GM18951 (cell line): Measurements from ENCODE around the gene PRPS2.

Experiments used
- POLR2A ChIP-seq: IDR thresholded peaks from 4 replicates; pipeline ENCODE4 v1.6.1; 2011; ENCODE audit warnings: mild to moderate bottlenecking; ENCODE audit not compliant: insufficient read length, insufficient read depth; ENCODE audit errors: extremely low read depth
- in situ Hi-C: fragments of 300-500 bp; cut with MboI; formaldehyde crosslinking; loops from one replicate; pipeline ENCODE4 v1.12.0; 2022; ENCODE audit warnings: low sequenced_read_pairs, mixed read lengths, inconsistent platforms; ENCODE audit not compliant: unreplicated experiment

Gene PRPS2

DNA sequence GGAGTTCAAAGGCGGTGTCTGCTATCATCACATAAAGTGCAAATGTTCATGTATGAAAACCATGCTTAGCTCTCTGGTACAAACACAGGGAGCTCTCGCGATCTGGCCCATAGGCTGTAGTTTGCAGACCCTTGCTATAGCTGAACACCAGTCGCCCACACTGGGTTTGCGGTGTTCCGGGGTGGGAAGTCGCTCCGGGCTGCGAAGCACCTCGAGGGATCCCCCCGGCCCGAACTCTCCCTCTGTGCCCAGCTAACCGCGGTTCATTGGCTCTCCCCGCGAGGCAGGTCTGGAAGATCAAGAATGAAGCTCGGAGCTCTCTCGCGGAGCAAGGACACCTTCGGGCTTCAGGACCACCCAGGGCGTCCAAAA lies 341 bp upstream of the PRPS2 start:
- TF ChIP-seq POLR2A: no peak
- in situ Hi-C loops: no loop called here

DNA sequence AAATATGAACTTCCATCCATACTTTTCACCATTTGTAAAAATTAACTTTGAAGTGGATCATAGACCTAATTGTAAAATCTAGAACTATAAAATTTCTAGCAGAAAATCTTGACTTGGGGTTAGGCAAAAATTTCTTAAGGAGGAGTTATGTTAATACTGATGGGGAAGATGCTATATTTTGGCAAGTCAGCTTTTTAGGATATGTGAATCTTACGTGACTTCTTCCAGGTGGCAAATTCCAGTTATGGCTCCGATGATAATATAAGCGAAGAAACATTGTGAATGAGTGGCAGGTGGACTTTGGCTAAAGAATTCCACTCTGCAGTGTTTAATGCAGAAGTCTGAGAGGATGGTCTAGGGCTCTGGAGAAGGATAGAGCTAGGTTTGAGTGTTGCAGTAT lies 1.5 kb downstream of the PRPS2 start:
- in situ Hi-C loops: no loop called here

DNA sequence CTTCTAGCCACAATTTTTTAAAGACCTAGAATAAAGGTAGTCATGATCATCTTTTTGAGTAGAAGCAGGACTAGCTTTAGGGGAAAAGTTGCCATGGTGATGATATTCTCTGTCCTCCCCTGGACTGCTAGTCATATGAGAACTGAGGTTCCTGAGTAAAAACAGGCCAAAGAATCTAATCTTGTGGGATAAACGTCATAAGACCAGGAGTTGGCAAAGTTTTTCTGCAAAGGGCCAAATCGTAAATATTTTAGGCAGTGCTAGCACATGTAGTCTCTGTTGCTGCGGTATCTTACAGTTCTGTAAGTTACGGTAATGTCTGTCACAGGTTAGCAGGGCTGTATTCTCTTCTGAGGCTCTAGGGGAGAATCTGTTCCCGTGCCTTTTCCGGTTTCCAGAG lies 3.4 kb downstream of the PRPS2 start:
- in situ Hi-C loops: no loop called here
- no peak for TF ChIP-seq POLR2A

More for the DNA sequence above, 1.5 kb downstream of the PRPS2 start:
- TF ChIP-seq POLR2A: no peak

DNA sequence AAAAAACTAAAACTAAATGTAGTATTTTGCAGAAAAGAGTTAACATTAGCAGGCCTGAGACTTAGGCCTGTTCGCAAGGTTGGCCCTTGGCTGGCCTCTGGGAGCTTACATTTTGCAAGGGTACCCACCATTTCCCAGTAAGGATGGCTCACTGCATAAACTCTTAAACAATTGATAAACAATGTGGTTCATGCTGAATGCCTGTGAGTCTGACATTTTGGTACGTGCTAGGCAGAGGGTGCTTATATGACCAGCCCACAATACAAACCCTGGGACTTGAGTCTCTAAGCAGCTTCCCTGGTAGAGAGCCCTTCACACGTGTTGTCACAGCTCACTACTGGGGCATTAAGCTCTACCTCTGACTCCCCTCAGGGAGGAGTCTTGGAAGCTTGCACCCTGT lies 7.4 kb downstream of the PRPS2 start:
- in situ Hi-C loops: no loop called here

DNA sequence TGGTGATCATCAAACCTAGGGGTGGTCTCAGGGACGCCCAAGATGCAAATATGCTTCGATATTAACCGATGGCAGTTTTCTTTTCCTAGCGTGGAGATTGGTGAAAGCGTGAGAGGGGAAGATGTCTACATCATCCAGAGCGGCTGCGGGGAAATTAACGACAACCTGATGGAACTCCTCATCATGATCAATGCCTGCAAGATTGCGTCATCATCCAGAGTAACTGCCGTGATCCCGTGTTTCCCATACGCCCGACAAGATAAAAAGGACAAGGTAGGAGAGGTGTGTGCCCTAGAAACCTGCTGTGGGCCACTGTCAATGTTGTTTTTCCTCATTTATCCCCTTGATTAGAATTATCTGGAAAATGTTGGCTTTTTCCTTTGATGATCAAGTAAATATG lies 7.9 kb downstream of the PRPS2 start:
- TF ChIP-seq POLR2A: no peak
- in situ Hi-C loops: no loop called here

More for the DNA sequence above, 7.4 kb downstream of the PRPS2 start:
- no peak for TF ChIP-seq POLR2A

DNA sequence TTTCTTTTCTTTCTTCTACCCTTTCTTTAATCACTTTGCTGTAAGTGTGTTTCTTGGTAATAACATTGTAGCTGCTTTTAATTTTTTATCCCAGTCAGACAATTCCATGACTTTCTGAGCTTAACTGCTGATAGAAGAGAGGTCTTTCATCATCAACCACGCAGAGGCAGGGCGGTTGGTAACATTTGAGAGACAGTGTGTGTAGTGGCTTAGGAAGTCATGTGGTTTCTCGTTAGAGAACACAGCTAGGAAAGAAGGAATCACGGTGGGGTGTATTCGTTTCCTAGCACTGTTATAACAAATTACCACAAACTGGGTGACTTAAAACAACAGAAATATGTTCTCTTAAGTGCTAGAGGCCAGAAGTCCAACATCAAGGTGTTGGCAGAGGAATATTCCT lies 11.5 kb downstream of the PRPS2 start:
- TF ChIP-seq POLR2A: no peak
- in situ Hi-C loops: no loop called here

DNA sequence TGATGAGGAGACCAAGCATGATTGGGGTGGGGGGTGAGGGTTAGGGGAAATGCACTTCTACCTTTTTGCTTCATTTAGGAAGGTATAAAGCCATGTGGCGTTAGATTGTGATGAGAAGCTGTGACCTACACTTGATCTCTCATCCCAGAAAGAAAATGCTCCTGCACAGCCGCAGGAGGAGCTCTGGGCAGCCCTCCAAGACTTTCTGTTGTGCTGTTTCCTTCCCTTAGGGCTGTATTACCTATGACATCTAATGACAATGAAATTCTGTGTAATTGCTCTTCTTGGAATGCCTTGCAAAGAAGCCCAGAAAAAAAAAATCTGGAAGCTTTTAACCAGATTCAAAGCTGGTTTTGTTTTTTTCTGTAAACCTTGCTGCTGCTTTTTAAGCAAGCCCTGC lies 13.4 kb downstream of the PRPS2 start:
- in situ Hi-C loops: no loop called here
- no peak for TF ChIP-seq POLR2A

DNA sequence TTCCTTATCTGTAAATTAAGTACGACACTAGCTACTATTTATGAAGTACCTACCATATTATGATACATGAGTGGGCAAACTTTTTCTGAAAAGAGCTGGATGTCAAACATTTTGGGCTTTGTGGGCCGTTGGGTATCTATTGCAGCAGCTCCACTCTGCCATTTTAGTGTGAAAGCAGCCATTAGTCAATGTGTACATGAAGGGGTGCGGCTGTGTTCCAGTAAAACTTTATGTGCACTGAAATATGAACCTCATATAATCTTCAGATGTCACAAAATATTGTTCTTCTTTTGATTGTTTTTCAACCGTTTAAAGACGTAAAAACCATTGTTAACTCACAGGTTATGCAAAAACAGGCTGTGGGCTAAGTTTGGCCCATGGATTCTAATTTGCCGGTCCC lies 14.1 kb downstream of the PRPS2 start:
- in situ Hi-C loops: no loop called here
- no peak for TF ChIP-seq POLR2A

DNA sequence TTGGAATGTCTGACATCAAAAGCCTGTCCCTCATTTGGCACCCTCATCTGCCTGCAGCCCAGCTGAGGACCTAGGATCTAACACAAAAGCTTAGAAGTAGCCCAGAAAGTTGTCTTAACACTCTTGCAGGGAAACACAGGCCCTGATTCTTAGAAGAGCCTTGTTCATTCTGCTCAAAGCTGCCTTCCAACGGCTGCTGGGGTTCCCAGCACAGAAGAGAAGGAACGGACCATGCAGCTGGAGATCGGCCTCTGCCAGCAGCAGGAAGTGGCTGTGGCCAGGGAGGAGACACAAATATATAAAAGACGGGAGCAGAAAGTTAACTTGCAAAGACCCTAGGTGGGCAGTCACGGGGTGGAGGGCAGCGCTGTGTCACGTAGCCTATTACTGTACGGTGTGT lies 20.4 kb downstream of the PRPS2 start:
- in situ Hi-C loops: loop anchor here (5.0 kb wide), 1 partner anchor 91 kb away; no protein-coding TSS in a partner anchor
- TF ChIP-seq POLR2A: no peak

DNA sequence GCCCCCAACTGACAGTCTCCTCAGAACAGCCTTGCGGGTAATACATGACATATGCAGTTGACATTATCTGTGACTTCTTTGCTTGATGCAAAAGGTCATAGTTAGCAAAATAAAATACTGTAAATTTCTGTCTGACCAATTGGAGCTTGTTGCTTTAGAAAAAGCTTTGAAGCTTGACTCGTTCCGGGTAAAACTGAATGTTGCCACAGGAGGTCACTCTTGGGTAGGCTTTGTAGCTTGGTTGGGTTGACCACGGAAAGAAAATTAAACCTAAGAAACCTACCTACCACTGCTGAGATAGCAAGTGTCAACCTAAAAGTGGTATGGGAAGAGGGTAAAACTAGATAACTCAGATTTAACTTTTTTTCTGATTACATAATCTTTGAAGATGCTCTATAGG lies 23.2 kb downstream of the PRPS2 start:
- in situ Hi-C loops: loop anchor here (5.0 kb wide), 1 partner anchor 88 kb away; no protein-coding TSS in a partner anchor
- no peak for TF ChIP-seq POLR2A

DNA sequence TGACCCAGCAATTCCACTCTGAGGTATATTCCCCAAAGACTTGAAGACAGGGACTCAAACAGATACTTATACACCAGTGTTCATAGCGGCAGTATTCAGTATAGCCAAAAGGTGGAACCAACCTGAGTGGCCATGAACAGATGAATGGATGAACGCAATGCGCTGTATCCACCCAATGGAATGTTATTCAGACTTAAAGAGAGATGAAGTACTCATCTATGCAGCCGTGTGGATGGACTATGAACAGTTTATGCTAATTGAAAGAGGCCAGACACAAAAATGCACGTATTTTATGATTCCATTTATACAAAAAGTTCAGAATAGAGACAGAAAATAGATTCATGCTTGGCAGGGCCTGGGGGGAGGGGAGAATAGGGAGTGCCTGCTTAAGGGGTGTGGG lies 26.3 kb downstream of the PRPS2 start:
- in situ Hi-C loops: no loop called here
- no peak for TF ChIP-seq POLR2A

DNA sequence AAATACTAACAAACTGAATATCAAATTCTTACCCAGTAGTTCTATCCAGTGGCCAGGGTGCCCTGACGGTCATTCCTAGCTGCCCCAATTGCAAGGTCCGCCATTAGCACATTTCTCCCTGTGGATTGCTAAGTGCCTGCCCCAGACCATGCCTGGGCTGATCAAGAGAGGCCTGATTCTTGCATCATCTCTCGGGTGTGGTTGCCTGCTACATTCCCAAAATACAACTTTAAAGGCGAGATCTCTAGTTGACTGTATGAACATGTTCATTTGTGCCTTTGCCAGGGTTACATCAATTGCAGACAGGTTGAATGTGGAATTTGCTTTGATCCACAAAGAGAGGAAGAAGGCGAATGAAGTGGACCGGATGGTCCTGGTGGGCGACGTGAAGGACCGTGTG lies 28.0 kb downstream of the PRPS2 start:
- TF ChIP-seq POLR2A: no peak
- in situ Hi-C loops: no loop called here

DNA sequence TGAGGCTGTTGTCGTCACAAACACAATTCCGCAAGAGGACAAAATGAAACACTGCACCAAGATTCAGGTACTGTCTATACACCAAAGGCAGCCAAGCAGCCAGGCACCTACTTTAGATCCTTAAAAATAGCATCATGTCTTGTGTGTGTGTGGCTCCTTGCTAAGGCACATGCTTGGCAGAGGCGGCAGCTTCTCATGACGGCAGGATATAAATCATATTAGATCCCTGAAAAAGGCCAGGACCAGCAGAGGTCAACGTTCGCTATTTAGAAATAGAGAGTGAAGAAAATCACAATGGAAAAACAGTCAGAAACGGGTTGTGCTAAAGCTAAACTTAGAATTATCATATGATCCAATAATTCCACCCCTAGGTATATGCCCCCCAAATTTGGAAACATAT lies 29.5 kb downstream of the PRPS2 start:
- TF ChIP-seq POLR2A: no peak
- in situ Hi-C loops: no loop called here

DNA sequence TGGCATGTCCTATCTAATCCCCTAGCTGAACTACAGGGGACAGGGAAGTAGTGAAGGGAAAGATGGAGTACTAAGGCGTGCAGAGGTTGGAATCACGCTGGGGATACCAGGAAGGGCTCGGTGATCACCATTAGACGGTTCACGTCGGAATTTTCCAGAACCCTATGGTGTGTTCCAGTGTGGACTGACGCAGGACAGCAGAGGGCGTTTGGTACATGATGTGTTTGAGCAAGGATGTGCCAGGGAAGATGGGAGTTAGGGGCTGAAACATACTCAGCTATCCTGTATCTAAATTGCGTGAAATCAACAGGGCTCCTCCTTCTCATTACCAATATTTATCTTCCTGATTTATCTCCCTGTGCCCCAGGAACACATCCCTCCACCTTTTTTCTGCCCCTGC lies 33.7 kb downstream of the PRPS2 start:
- no peak for TF ChIP-seq POLR2A

DNA sequence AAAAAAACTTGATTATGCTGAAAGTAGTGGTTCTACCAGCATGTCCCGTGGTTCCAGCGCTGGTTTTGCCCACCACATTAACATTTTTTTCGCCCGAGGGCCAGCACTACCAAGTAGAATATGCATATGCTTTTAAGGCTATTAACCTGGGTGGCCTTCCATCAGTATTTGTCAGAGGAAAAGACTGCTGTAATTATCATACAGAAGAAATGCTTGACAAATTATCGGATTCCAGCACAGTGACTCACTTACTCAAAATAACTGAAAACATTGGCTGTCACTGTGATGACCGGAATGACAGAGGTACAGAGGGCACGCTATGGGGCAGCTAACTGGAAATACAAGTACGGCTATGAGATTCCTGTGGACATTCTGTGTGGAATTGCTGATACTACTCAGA lies 34.6 kb downstream of the PRPS2 start:
- in situ Hi-C loops: no loop called here
- no peak for TF ChIP-seq POLR2A

More for the DNA sequence above, 33.7 kb downstream of the PRPS2 start:
- in situ Hi-C loops: no loop called here

DNA sequence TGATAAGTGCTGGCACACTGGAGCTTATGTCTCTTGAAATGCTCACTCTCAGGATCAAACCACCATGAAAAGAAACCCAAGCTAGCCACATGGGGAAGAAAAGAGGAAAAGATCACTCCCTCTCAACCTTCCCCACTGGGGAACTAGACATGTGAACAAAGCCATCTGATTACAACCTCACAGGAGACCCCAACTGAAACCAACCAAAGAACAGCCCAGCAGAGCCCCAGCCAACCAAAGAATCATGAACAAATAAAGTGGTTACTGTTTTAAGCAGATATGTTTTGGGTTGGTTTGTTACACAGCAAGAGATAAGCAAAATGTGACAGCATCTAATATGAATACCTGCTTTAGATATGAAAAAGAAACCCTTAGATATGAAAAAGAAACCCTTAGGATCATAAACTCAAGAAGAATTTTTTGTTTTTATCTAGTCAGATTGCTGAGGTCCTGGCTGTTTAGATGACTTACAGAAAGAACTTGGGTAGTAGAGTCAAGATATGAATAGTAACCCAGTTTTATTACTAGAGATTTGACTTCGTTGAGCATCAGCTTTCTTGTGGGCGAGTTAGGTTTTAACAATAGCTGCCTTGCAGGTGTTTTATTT lies 52.0 kb downstream of the PRPS2 start:
- in situ Hi-C loops: no loop called here
- no peak for TF ChIP-seq POLR2A
